HG03354 (cell line): ENCODE measurements around the gene CSTF3.
"Not testable (repeated sequence)": the region's sequence is repeated elsewhere in the genome, so short reads cannot be mapped to it uniquely, and the experiment has no call there.

Experiments used
- ATAC-seq: cut with Tn5 transposase; IDR thresholded peaks from one replicate; pipeline ENCODE4 v1.9.1; 2021; ENCODE audit warnings: mild to moderate bottlenecking; ENCODE audit not compliant: unreplicated experiment, poor library complexity, severe bottlenecking

Gene CSTF3

DNA sequence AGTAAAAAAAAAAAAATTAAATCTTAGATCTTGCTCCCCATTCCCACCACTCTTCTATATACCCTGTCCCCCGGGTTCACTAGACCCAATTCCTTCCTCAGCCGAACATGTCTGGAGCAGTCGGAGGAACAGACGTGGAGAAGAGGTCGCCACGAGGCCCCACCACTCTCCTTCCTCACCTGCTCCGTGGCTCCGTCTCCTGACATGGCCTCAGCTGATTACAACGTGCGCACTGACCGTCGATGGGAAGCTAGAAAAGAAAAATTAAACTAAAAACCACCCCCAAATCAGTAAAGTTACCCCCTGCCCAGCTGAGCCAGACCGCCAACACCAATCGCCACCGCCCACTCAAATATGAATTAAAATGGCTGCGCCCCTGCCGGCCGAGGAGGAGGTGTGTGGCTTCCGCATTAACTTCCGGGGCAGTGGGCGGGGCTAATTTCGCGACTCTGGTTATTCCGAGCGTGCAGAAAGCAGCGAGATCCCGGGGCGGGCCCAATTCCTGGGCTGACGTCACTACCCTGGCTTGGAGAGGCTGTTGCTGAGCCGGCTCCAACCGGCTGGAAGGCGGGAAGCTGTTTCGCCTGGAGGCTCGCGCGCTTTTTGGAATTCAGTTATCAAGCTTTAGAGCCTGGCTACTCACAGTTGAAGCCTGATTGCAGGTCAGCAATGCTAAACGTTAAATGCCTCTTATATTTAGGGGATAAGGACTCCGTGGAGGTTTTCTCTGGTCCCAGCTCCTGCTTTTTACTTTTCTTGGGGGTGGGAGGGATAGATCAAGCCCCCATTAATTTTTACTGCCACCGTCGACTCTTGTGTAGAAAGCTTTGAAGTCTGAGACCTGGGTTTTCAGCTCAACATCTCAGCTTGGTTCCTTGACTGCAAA, at the start of gene CSTF3:
Gene CSTF3, minus strand, starts transcription at position 361 of the 886 bp plus-strand sequence. Its CDS starts 155 bp downstream, at position 206.
- ATAC-seq = peak; percentile 93

DNA sequence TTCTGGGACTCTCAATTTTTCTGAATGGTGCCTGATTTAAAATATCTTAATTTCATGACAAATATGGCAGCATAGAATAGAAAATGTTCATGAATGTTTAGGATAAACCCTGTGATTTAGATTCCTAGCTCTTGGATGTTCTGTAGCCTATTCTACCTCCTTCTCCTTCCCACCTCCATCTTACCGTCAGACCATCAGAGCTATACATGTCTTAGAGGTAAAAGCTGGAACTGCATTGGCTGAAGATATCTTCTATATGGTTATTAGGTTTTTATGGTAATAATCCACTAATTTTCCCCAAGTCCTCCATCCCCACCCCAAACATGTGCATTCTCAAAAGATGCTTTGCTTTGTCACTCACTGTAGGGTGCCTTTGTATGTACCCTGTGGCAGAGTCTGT, 46.9 kb upstream of the CSTF3 start:
- no peak for ATAC-seq

DNA sequence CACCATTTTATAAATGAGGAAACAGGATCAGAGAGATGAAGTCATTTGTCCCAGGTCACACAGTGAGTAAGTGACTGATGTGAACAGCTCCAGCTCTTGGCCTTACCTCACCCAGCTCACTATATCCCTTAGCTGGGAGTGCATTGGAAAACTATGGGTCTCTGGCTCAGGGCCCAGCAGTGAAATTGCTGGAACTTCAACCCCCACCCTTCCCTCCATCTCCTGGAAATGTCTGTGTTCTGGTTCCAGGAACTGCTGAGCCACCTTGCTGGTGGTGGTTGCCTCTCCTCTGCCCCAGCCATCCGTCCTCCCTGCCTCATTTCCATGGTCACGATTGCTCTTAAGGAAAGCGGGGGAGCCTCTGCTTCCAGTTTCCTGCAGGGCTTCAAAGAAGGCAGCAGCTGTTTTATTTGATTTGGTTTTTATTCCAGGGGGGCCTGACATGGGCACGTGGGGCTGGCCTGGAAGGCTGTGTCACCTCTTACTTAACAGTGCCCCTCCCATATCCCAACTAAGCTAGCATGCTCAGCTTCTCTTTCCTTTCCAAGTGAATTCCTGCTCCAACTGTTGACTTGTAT, 46.2 kb upstream of the CSTF3 start:
- no peak for ATAC-seq

DNA sequence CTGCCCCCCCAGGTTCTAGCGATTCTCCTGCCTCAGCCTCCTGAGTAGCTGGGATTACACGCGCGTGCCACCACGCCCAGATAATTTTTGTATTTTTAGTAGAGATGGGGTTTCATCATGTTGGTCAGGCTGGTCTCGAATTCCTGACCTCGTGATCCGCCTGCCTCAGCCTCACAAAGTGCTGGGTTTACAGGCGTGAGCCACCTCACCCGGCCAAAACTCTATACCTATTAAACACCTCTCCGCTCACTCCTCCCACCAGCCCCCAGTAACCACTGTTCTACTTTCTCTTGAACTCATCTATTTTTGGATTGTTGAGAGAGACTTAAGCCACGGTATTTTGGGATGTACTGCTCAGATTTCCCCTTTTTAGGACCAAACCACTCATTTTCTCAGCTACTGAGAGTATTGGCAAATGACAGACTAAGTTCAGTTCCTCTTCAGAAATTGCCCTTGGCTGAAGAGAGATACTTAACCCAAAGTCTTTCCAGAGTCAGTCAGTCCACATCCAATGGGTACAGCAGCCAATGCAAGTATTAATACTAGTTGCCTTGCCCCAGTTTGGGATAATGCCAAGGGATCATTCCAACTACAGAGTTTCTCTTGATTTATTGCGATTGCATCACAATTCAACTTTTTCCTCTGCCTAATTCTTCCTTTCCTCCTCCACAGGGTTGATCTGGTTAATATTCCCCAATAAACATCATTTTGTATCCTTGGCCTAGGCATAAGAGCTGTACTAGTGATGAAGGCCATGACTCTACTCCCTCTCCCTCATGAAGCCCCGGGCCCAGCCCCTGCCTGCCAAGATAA, 36.8 kb upstream of the CSTF3 start:
- ATAC-seq = no peak

DNA sequence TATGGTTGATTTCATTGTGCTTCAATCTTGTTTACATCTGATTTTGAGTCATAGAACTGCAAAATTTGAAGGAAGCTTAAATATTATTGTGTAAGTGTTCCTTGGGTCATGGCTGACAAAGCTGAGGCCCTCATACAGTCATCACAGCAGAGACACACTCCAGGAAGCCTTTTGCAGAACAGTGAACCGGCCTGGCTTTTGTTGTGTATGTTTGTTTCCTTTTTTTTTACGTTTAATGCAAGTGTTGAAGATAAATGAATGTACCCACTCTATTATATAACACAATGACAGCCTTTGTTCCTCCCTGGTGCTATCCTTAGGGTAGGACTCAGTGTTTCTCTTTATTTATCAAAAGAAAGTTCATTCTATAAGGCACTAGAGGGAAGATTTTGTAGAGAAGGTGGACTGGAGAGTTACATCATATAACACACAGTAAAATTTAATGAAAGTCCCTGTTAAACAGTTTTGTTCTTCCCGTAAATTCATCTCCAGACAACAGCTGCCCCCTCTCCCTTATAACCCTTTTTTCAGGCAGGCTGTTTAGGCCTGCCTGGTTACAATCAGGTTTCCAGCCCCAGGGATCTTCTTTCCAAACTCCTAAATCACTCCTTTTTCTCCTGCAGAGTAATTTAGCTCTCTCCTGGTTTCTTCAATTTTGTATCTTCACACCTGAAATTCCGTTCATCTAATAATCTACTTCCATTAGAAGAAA, 34.3 kb upstream of the CSTF3 start:
- ATAC-seq = no peak

DNA sequence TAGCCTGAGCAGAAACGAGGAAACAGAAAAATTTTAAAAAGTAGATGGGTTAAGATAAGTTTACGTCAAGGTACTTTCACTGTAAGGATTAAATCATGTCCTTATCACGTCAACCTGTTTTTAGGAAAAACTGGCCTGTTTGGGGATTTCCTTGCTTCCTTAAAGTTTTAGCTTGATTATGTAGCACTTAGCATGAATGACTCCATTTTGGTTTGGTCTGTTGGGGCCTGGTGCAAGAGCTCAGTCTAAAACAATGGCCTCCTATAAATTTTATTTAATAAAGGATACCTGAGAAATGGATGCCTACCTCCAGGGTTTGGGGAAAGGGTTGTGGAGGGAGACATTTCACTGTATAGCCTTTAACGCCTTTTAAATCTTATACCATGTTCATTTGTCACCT, 33.2 kb upstream of the CSTF3 start:
- ATAC-seq = no peak

DNA sequence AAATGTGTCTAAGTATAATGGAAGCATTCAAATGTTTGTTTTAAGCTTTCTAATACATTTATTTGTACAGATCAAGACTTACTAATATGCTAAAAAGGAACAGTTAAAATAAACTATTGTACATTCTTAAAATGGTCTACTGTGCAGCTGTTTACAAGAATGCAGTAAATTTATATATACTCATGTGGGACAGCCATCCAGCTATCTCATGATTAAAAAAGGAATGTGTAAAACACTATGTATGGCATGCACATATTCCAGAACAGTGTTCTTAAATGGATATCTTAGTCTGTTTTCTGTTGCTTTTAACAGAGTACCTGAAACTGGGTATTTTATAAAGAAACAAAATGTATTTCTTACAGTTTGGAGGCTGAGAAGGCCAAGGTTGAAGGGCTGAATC, 30.2 kb upstream of the CSTF3 start:
- no peak for ATAC-seq

DNA sequence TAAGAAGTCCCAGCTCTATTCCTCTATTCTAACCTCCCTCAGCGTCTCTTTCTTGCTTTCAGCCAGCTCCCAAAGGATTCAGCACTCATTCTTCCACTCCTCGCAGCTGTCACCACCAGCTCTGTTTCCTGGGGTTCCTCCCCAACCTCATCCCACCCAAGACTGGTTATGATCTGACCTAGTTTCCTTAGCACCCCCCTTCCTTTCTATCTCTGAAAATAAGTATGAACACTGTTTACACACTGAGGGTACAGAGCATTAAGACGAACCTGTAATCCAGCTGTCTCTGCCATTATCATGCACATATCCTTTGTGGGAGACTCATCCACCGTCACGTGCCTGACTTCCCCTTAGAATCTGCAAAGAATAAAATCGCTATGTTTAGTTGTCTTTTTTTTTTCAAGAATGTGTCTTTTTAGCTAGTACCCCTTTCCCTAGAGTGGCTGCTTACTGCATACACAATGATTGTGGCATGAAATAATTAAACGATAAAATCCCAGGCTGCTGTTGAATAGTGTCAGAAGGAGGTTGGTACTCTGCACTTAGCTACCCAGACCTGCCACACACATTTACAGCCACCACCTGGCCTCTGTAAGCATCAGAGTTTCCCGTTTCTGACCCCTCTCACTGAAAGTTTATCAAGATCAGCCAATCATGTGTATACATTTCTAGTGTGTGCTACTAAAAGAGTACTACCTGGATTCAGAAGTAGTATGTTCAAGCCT, 26.9 kb upstream of the CSTF3 start:
- ATAC-seq = no peak

DNA sequence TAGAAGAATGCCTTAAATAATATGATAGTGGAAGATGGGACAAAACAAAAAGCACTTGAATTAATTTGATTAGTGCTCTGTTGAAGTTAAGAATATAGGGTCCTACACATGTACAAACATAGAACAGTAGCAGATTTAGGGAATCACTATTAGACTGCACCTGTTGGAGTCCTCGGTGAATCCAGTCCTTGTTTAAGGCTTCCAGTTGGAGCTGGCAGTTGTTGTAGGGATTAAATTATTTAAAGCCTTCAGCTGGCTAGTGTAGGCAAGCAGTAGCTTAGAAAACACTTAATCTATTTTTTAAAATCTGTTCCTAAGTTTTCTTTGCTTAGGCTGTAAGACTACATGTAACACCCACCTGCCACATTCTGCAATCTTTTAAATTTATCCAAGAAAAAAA, 24.5 kb upstream of the CSTF3 start:
- ATAC-seq = no peak

DNA sequence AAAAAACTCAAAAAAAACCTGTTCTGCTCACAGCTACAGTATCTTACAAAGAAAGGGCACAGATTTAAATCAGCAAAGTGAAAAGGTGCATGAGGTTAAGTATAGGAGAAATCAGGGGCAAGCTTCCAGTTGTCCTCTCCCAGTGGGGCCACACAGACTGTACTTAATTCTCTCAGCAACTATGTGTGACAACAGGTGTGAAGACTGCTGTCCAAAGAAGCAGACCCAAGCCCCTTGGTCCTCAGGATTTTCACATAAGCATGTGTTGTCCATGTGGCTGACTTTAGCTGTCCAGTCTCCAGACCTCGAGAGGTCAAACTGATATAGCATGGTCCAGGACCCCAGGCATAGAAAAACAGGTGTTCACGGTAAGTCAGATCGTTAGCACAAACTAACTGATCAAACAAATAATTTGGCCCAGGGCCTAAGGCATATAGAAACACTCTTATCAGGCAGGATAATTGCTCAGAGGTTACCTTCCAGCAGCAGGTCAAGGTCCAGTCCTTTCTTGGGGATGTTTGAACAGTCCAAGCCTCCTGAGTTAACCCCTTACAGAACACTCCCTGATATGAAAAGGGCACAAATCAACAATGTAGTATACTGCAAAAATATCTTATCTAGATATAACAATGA, 21.1 kb upstream of the CSTF3 start:
- ATAC-seq = no peak

DNA sequence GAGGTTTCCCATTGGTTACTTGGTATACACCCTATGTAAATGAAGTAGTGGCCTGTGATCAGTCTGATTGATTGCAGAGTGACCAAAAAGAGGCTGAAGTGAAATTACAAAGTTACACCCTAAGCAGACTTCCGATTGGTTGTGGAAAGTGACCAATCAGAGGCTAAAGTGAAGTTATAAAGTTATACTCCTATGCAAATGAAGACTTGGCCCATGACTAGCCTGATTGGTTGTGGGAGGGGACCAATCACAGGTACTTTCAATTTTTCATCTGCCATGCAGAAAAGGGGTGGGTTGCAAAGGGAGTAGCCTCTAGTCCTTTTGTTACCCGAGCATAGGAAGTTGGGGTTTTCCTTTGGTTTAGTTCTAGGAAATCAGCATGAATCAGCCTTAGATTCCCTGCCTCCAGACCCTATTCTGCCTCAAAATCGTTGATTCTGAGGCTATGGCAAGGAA, 18.1 kb upstream of the CSTF3 start:
- no peak for ATAC-seq

DNA sequence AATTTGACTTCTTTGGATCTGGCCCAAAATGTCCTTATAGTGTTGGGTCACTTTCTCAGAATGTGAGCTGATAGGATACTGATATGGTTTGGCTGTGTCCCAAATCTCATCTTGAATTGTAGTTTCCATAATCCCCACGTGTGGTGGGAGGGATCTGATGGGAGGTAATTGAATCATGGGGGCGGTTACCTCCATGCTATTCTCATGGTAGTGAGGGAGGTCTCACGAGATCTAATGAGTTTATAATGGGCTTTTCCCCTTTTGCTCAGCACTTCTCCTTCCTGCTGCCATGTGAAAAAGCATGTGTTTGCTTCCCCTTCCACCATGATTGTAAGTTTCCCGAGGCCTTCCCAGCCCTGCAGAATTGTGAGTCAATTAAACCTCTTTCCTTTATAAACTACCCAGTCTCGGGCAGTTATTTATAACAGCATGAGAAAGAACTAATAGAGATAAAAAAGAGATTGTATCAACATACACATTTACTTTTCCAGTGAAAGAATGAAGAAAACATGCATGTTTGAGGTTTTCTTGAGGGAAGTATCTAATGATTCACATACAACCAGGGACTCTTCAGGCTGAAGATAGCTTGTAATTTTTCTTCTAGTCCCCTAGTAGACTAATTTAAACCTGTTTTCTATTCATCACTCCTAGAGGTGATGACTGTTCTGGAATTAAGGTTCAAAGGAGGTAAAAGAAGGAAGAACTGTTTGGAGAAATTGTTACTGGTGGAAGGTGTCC, 17.3 kb upstream of the CSTF3 start:
- ATAC-seq = no peak

DNA sequence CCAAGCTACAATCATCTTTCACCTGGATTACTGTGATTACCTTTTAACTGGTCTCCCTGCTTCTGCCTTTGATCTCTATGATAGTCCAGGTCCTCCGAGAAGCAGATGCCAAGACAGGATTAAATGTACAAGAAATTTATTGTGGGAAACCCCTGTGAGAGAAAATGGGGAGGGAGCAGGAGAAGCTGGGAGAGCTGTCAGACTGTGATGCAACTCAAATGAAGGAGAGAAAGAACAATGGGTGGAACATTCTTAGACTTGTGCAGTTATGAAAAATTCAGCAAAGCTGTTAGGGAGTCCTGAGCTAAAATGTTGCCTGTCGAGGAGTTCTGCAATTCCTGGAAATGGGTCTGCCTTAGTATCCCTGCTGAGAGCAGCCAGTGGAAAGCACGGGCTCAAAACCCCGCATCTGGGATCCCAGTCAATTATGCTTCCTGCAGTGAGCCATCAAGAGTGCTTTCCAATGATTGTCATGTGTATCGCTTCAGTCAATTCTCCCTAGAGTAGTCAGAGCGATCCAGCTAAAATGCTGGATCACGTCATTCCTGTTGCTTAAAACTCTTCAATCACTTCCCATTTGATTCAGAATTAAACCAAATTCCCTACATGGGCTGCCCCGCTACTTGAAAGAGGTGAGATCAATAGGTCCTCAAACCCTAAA, 16.5 kb upstream of the CSTF3 start:
- no peak for ATAC-seq

DNA sequence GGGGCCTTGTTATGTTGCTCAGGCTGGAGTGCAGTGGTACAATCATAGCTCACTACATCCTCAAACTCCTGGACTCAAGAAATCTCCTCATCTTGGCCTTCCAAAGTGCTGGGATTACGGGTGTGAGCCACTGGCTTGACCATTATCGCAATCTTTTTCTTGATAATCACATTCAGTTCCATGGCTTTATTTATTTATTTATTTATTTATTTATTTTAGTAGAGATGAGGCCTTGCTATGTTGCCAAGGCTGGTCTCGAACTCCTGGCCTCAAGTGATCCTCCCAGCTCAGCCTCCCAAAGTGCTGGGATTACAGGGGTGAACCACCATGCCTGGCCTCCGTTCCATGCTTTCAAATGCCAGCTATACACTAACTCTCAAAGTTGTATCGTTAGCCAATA, 15.5 kb upstream of the CSTF3 start:
- ATAC-seq = not testable (repeated sequence)

DNA sequence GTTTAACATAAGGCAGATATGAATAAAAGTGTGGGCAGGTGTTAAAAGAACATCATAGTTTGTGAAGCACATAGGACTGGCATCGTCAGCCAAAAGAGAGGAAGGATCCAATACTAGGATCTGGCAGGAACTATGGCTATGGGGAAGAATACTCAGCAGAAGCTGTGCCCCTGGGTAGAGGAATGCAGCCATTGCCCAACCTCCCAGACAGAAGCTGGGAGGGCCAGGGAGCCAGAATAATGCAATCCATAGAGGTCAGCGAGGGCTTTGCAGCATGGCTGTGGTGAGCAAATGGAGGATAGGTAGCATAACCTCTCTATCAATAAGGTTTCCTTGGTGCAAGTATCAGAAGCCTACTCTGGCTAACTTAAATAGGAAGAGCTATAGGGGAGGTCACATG, 11.7 kb upstream of the CSTF3 start:
- ATAC-seq = no peak

DNA sequence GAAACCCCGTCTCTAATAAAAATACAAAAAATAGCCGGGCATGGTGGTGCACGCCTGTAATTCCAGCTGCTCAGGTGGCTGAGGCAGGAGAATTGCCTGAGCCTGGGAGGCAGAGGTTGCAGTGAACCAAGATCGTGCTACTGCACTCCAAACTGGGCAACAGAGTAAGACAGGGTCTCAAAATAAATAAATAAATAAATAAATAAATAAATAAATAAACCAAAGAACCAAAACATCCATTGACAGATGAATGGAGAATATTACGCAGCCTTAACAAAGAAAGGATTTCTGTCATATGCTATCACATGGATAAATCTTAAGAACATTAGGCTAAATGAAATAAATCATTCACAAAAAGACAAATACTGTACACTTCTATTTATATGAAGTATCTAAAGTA, 11.1 kb upstream of the CSTF3 start:
- ATAC-seq = no peak

DNA sequence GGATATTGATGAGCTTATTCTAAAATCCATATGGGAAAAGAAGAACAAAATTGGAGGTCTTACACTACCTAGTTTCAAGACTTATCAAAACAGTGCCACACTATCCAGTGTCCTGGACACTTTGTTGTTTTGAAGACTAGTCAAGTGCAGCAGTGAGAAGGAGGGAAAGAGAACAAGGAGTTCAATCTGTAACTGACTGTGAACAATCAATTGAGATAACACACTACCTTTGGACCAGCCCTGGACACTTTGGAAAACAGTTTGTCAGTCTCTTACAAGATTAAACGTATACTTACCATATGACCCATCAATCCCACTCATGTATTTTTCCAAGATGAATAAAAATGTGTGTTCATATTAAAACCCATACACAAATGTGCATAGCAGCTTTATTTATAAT, 10.0 kb upstream of the CSTF3 start:
- no peak for ATAC-seq

DNA sequence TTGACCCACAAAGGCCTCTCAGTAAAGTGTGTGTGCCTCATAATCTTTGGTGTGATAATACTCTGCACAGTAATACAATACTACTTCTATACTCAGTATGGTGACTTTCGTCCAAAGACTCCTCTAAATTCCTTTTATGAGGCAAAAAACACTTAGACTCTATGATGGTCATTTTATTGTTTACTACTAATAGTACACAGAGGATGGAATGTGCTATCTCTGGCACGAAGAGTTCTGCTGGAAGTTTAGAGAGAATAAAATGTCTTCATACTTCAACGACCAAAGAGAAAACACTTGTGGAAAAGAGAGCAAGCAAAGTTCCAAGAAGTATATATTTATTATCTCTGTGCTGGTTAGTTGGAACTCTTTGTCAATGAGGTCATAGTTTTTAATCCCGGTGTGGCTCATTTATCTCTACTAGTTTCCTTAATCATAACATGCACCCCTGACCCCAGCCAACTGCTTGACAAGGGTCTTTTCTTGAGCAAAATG, 7.5 kb upstream of the CSTF3 start:
- ATAC-seq = no peak
